GM10266 (cell line): ENCODE results near the gene LGALS7B.

Source experiments
- DNase-seq: peaks from one replicate; pipeline ENCODE4 v3.0.0; 2012; ENCODE audit errors: extremely low spot score
- TF ChIP-seq, protein P1 (sequence below): IDR thresholded peaks from 2 replicates; pipeline ENCODE4 v1.5.1; 2012; ENCODE audit warnings: mild to moderate bottlenecking, low read depth; ENCODE audit not compliant: control insufficient read depth, insufficient read depth; ENCODE audit errors: missing control alignments

Gene LGALS7B

DNA sequence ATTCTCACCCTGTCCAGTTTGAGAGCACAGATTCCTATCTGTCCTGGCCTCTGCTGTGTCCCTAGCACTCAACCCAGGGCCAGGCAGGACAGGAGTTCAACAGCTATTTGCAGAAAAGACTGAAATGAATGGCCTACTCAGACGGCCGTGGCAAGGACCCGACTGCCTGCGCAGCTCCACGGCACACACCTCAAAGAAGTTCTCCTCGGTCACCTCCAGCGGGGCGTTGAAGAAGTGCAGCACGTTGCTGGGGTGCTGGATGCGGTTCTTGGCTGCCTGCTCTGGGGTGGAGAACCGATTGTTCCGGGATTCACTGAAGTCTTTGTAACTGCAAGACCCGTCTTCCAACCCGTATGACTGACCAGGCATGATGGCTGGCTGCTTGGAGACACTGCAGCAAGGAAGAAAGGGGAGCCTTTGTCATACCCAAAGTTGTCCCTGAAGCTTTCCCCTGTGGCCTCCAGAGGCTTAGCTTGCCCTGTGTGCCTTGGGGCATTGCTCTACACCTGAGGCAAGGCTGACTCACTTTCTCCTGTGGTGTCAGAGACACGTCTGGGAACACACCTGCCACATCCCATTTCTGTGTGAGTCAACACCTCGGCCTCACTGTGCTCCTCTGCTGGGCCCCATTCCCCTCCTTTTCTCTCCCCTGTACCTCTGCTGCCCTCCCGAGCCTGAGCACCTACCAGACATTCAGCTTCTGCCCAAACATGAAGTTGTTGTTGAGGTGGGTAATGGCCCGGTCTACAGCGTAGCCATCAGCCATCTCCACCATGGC, 49.4 kb downstream of the LGALS7B start:
- TF ChIP-seq, protein P1, sequence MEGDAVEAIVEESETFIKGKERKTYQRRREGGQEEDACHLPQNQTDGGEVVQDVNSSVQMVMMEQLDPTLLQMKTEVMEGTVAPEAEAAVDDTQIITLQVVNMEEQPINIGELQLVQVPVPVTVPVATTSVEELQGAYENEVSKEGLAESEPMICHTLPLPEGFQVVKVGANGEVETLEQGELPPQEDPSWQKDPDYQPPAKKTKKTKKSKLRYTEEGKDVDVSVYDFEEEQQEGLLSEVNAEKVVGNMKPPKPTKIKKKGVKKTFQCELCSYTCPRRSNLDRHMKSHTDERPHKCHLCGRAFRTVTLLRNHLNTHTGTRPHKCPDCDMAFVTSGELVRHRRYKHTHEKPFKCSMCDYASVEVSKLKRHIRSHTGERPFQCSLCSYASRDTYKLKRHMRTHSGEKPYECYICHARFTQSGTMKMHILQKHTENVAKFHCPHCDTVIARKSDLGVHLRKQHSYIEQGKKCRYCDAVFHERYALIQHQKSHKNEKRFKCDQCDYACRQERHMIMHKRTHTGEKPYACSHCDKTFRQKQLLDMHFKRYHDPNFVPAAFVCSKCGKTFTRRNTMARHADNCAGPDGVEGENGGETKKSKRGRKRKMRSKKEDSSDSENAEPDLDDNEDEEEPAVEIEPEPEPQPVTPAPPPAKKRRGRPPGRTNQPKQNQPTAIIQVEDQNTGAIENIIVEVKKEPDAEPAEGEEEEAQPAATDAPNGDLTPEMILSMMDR, result no peak
- DNase-seq, result no peak

DNA sequence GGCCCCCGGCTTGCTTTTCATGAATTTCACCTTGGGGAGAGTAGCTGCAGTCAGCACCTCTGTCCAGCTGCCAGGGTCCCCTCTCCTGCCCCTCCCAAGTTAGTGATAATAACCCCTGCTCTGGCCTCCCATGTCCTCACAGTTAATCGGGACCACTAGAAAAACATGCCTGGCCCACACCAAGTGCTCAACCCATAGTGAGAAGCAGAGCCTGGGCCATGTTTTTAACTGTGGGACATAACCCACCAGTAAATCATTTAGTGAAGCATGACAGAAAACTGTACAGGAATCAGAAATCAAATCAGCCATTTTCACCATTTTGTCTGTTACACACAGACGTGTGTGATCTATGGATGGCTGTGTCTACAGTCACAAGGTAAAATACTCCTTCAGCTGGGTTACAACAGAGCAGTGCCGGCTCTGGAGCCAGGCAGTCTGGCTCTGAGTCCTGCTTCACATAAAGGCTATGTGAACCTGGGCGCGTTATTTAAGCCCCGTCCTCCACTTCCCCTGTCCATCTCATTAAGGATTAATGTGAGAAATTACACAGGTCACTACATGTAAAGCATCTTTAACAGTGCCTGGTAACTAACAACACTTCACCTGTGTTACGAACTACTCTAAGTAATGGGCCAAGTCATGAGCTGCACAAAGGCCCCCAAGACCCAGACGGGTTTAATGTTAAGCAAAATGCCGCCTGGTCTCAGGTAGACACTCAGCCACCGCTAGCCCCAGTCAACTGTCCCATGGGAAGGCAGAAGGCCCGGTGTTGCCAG, 50.2 kb downstream of the LGALS7B start:
- no peak for DNase-seq
- TF ChIP-seq, protein P1, result no peak

DNA sequence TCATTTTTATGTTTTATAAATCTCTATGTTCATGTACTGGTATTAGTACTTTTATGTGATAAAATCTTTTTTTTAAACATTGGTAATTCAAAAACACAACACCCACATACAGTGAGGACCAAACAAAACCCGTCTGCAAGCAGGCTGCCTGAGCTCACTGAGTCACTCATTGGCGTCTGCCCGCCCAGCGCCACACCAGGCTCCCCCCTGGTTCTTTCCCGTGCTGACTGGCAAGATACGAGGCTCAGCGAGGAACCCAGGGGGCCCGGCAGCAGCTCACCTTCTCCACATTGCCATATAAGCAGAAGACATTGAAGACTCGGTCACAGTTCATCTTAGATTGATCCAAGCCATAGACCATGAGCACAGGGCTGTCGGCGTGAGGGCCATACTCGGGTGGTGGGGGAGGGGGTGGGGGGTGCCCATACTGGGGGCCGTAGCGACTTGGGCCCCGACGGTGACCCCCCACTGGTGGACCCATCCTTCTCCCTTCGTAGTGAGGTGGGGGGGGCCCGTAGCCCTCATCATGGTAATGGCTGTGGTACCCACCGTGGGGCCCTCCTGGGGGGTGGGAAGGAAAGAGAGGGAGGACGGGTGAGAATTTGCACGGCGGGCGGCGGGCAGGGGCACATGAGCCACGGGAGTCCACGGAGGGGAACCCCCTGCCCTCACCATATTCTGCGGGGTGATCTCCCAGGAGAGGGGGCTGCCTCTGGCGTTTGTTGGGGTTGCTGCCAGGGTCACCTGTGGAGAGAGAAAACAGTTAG, 51.0 kb downstream of the LGALS7B start:
- TF ChIP-seq, protein P1, result no peak
- DNase-seq, result no peak

DNA sequence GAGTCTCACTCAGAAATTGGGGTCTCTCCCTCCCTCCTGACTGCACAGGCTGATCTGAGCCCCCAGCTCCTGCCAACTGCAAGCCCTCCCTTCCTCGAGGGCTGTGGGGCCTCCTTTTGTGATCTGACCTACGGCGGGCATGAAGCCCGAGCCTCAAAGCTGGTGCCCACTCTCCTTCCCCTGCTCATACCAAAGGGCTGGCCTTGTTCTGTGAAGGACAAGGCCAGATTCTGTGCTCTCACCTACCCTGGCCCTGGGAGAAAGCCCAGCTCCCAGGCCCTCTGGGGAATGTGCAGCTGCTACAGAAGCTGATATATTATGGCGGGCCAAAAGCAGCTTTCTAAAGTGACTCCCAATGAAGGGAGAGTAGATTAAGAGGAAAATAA, 51.6 kb downstream of the LGALS7B start:
- TF ChIP-seq, protein P1, result no peak
- DNase-seq, result no peak
